G401.6 (cell line): Measurements from ENCODE around the gene CYB561D1.

ENCODE experiments used
- FAIRE-seq: peaks from 2 replicates; lab custom pipeline; 2012; peaks lifted over from hg19 to GRCh38; lab: Jason Lieb, UNC

Gene CYB561D1

GRCh38 chr1:109482242-109482641 is 11.7 kb upstream of the CYB561D1 start:
- no peak for FAIRE-seq

GRCh38 chr1:109482791-109483671 is 10.9 kb upstream of the CYB561D1 start:
- no peak for FAIRE-seq

GRCh38 chr1:109483672-109484518 is 10.0 kb upstream of the CYB561D1 start, which contains the start of gene ATXN7L2:
Gene ATXN7L2, plus strand, starts transcription at chr1:109483905. Its CDS starts 49 bp downstream, at chr1:109483954.
- FAIRE-seq = no peak

- no peak for FAIRE-seq
These were observed 9.3 kb upstream of the CYB561D1 start for GRCh38 chr1:109484519-109484975.

GRCh38 chr1:109485001-109485400 is 8.9 kb upstream of the CYB561D1 start:
- FAIRE-seq = no peak

- no peak for FAIRE-seq
These were observed 6.6 kb upstream of the CYB561D1 start for GRCh38 chr1:109487261-109487660.

- no peak for FAIRE-seq
These were observed 5.7 kb upstream of the CYB561D1 start for GRCh38 chr1:109488201-109488600.

GRCh38 chr1:109488696-109489095 is 5.2 kb upstream of the CYB561D1 start:
- no peak for FAIRE-seq

- FAIRE-seq = no peak
These were observed 3.6 kb upstream of the CYB561D1 start for GRCh38 chr1:109490029-109490933.

- FAIRE-seq = no peak
These were observed 3.0 kb upstream of the CYB561D1 start for GRCh38 chr1:109490934-109491302.

- FAIRE-seq = no peak
These were observed 2.5 kb upstream of the CYB561D1 start for GRCh38 chr1:109491372-109491771.

- FAIRE-seq = no peak
These were observed 1.1 kb upstream of the CYB561D1 start for GRCh38 chr1:109492779-109493178.

- FAIRE-seq = no peak
These were observed 667 bp upstream of the CYB561D1 start for GRCh38 chr1:109493227-109493626.

GRCh38 chr1:109495738-109496137 is 1.8 kb downstream of the CYB561D1 start:
- no peak for FAIRE-seq

- FAIRE-seq = no peak
These were observed 3.7 kb downstream of the CYB561D1 start for GRCh38 chr1:109497449-109498160.

- no peak for FAIRE-seq
These were observed 4.4 kb downstream of the CYB561D1 start for GRCh38 chr1:109498161-109498801.

- FAIRE-seq = no peak
These were observed 5.2 kb downstream of the CYB561D1 start for GRCh38 chr1:109499081-109499480.

GRCh38 chr1:109499661-109500536 is 6.0 kb downstream of the CYB561D1 start:
- FAIRE-seq = no peak

- FAIRE-seq = no peak
These were observed 7.1 kb downstream of the CYB561D1 start for GRCh38 chr1:109500941-109501381.
